Ramos (cell line): ENCODE results near the gene PARP4.
"Not testable (repeated sequence)": the region's sequence is repeated elsewhere in the genome, so short reads cannot be mapped to it uniquely, and the experiment has no call there.

Experiments used
- in situ Hi-C: fragments of 300-500 bp; cut with MboI; formaldehyde crosslinking; loops from one replicate; pipeline ENCODE4 v1.14.3; 2022; ENCODE audit warnings: low sequenced_read_pairs; ENCODE audit not compliant: unreplicated experiment

The PARP4 gene

DNA sequence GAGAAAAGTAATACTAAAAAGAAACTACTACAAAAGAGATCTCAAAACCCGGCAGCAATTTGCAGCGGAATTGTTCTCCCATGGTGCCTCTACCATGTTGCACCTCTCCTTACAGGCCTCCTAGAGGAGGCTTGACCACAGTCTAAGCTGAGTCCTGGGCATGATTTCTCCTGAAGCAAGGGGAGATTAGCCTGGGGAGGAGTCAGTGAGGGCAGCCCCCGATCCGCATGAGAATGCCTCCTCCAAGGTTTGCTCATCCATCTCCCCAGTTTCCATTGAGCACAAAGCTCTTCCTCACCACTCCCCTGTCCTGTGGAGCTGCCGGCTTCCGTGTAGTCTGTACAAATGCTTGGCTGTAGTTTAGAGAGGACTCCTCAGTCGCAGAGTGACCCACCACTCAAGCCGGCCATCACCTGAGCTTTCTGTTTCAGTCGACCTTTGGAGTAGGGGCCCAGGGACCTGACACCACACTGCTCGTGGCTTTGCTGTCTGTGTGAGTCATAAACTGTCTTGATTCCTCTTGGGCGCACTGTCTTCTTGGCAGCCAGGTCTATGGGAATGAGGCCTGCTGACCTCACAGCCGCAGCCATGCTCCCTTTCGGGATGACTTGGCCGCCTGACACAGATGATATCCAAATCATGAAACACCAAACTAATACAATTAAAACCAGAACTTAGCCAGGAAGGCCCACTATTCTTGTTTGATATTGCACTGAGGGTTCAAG, 130.9 kb downstream of the PARP4 start:
- in situ Hi-C loops, result no loop called here

DNA sequence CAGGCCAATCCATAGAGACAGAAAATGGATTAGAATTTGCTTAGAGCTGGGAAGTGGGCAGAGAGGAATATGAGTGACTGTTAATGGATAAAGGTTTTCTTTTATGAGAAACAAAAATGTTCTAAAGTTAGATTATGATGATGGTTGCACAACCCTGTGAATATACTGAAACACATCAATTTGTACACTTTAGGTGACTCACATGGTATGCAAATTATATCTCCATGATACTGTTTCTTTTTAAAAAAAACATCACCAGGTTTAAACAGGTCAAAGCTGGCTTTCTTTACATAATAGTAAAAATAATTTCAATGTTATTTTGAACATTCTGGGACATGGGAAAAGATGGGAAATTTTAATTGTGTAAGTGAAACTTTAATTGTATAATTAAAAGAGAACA, 131.7 kb downstream of the PARP4 start:
- in situ Hi-C loops, result not testable (repeated sequence)

DNA sequence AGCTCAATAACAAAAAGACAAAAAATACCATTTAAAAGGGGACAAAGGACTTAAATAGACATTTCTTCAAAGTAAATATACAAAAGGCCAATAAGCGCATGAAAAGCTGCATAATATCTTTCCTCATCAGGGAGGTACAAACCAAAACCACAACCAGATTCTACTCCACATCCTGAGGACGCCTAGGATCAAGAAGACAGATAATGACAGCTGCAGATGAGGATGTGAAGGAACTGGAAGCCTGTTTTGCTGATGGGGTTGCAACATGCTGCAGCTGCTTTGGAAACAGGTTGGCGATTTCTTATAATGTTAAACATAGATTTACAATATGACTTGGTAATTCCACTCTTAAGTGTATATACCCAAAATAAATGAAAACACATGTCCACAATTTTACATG, 132.4 kb downstream of the PARP4 start:
- in situ Hi-C loops, result not testable (repeated sequence)

DNA sequence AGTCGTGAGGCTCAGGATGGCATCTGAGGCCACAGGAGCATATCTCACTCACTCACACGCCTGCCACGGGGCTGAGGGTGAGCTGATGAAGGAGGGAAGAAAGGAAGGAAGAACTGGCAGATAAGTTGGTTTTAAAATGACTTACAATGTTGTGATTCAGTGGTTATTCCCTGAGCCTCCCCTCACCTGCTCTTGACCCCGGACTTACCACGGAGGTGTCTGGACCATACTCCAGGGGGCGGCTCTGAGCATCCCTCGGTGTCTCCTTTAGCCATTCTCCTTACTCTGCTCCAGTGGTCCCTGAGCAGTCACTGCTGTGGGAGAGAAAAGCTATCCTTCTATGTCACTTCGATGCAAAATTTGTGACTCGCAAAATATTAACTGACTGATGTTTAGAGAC, 141.3 kb downstream of the PARP4 start:
- in situ Hi-C loops, result not testable (repeated sequence)
